GM19452 (cell line): Measurements from ENCODE around the gene TECTA.
"Not testable (repeated sequence)": the region's sequence is repeated elsewhere in the genome, so short reads cannot be mapped to it uniquely, and the experiment has no call there.

Source experiments
- ATAC-seq: cut with Tn5 transposase; IDR thresholded peaks from one replicate; pipeline ENCODE4 v1.9.1; 2021; ENCODE audit not compliant: unreplicated experiment

TECTA gene

GRCh38 chr11:121161349-121161917 is 60.4 kb downstream of the TECTA start:
- no peak for ATAC-seq

GRCh38 chr11:121163658-121164308 is 62.7 kb downstream of the TECTA start:
- no peak for ATAC-seq

GRCh38 chr11:121177629-121178028 is 76.6 kb downstream of the TECTA start:
- not testable (repeated sequence) for ATAC-seq

GRCh38 chr11:121179306-121179705 is 78.3 kb downstream of the TECTA start:
- ATAC-seq, result no peak

GRCh38 chr11:121180183-121180582 is 79.1 kb downstream of the TECTA start:
- ATAC-seq, result no peak

- ATAC-seq, result no peak
Observed at GRCh38 chr11:121188776-121189175, 87.7 kb downstream of the TECTA start.

GRCh38 chr11:121191818-121192217 is 90.8 kb downstream of the TECTA start:
- no peak for ATAC-seq

- no peak for ATAC-seq
Observed at GRCh38 chr11:121194731-121195596, 93.9 kb downstream of the TECTA start.

GRCh38 chr11:121198491-121198890 is 97.4 kb downstream of the TECTA start:
- no peak for ATAC-seq

GRCh38 chr11:121199516-121199915 is 98.5 kb downstream of the TECTA start:
- ATAC-seq, result no peak

- ATAC-seq, result no peak
Observed at GRCh38 chr11:121206810-121207209, 105.8 kb downstream of the TECTA start.

GRCh38 chr11:121207485-121208115 is 106.6 kb downstream of the TECTA start:
- no peak for ATAC-seq

- ATAC-seq, result no peak
Observed at GRCh38 chr11:121210445-121211080, 109.5 kb downstream of the TECTA start.

GRCh38 chr11:121211626-121212025 is 110.6 kb downstream of the TECTA start:
- ATAC-seq, result no peak

GRCh38 chr11:121212536-121213361 is 111.7 kb downstream of the TECTA start:
- no peak for ATAC-seq

GRCh38 chr11:121213362-121213893 is 112.4 kb downstream of the TECTA start:
- no peak for ATAC-seq

GRCh38 chr11:121214861-121215260 is 113.8 kb downstream of the TECTA start:
- ATAC-seq, result no peak

- ATAC-seq, result no peak
Observed at GRCh38 chr11:121221496-121222200, 120.6 kb downstream of the TECTA start.

- ATAC-seq, result no peak
Observed at GRCh38 chr11:121223161-121223560, 122.1 kb downstream of the TECTA start.
